Spleen (tissue), 11 donors: ENCODE data around the gene ATF7IP2. TPM values are rescaled to one million over a fixed set of nuclear protein-coding genes. Genes with fewer than 3 reads are reported as not detected.
"Not testable (repeated sequence)": the region's sequence is repeated elsewhere in the genome, so short reads cannot be mapped to it uniquely, and the experiment has no call there.

Experiments used
- DNase-seq: peaks from one replicate; pipeline ENCODE4 v3.0.0-alpha.2; 2020
- H3K27ac ChIP-seq, 8 donors: fragments of 200-600 bp; sonication (generic) in 7 of 8; 1 replicate in 4 of 8; 2 replicates in 4 of 8; pipeline versions ENCODE4 v1.5.0 to v1.8.0; 2016 to 2021; ENCODE audit warnings: inconsistent platforms in 4 of 8, mild to moderate bottlenecking in 4 of 8, moderate library complexity in 1 of 8
- H3K27me3 ChIP-seq, 7 donors: fragments of 200-600 bp; sonication (generic) in 6 of 7; replicated peaks in 1 of 7; 1 replicate in 4 of 7; 2 replicates in 3 of 7; pipeline versions ENCODE4 v1.5.0 to v1.8.0; 2016 to 2021; ENCODE audit warnings: inconsistent platforms in 3 of 7, mild to moderate bottlenecking in 1 of 7
- H3K36me3 ChIP-seq, 6 donors: fragments of 200-600 bp; sonication (generic) in 5 of 6; 1 replicate in 4 of 6; 2 replicates in 2 of 6; pipeline versions ENCODE4 v1.5.0 to v1.8.0; 2016 to 2021; ENCODE audit warnings: inconsistent platforms in 2 of 6
- H3K4me1 ChIP-seq, 6 donors: fragments of 200-600 bp; sonication (generic) in 5 of 6; 1 replicate in 3 of 6; 2 replicates in 3 of 6; pipeline versions ENCODE4 v1.5.0 to v1.8.0; 2016 to 2021; ENCODE audit warnings: inconsistent platforms in 3 of 6
- H3K4me3 ChIP-seq, 8 donors: fragments of 200-600 bp; sonication (generic) in 7 of 8; 1 replicate in 4 of 8; 2 replicates in 4 of 8; pipeline versions ENCODE4 v1.5.0 to v1.8.0; 2016 to 2021; ENCODE audit warnings: inconsistent platforms in 4 of 8, mild to moderate bottlenecking in 4 of 8, moderate library complexity in 2 of 8
- H3K9me3 ChIP-seq, 8 donors: fragments of 200-600 bp; sonication (generic) in 7 of 8; 1 replicate in 4 of 8; 2 replicates in 4 of 8; pipeline versions ENCODE4 v1.5.0 to v1.8.0; 2016 to 2021; ENCODE audit warnings: inconsistent platforms in 4 of 8
- POLR2A ChIP-seq, 3 donors: fragments of 450-650 bp; IDR thresholded peaks; one replicate each; pipeline ENCODE4 v1.5.1; 2017; ENCODE audit warnings: antibody characterized with exemption in 3 of 3, mild to moderate bottlenecking in 1 of 3
- POLR2AphosphoS5 ChIP-seq, 3 donors: sonication (generic); formaldehyde crosslinking; IDR thresholded peaks; one replicate each; pipeline ENCODE4 v1.5.1; 2017; ENCODE audit warnings: antibody characterized with exemption in 3 of 3
- WGBS, 5 donors: extraction: QIAGEN DNeasy Blood & Tissue Kit in 3 of 5; methylation state at CpG; one replicate each; pipeline versions ENCODE4 v1.1.5 to v1.1.7; 2013 to 2018; 5-methylcytosine and 5-hydroxymethylcytosine counted together
- intact Hi-C: fragments of 100-400 bp; cut with DNase I; formaldehyde crosslinking; loops from one replicate; pipeline ENCODE4 v1.15.0; 2023; ENCODE audit warnings: low total_unique reads
- polyA plus RNA-seq, 3 donors: library from polyadenylated mRNA; stranded (reverse); fragments of 200-250 nt; gene quantifications; one replicate each; pipeline ENCODE4 v1.2.1, GENCODE V29; 2013
- total RNA-seq, 7 donors: library from RNA; depleted of rRNA in 3 of 7; stranded (reverse); fragments of >200 nt in 3 of 7; fragmentation: NEBNext Ultra II Directional in 4 of 7; extraction: Animal tissue kit (Norgen Biotek cat#: 25700) in 4 of 7; gene quantifications; one replicate each; pipeline versions ENCODE4 v1.1.0 to v1.2.1, GENCODE V29; 2016 to 2021
- TF ChIP-seq, protein P1 (sequence below), 11 experiments: fragments of 200-600 bp in 7 of 11; fragments of 450-650 bp in 4 of 11; sonication (generic) in 4 of 11; IDR thresholded peaks in 8 of 11; conservative IDR thresholded peaks in 3 of 11; 1 replicate in 7 of 11; 2 replicates in 4 of 11; pipeline versions ENCODE4 v1.4.0 to v1.8.0; 2016 to 2021; ENCODE audit warnings: antibody characterized with exemption in 11 of 11, inconsistent platforms in 4 of 11, mild to moderate bottlenecking in 1 of 11
- donor health status: healthy with polysubstance abuse.
- donor health status: DM: no; HTN: no; CAD: no; lungs with moderate emphysema.
- donor health status: DM: no; HTN: no; CAD: no.
- donor health status: Bipolar disorder and iron deficiency.
- donor health status: healthy.
- donor health status: DM: no; HTN: no; CAD: no.
- donor health status: DM: yes; HTN: yes; CAD: no.

Gene ATF7IP2
- total and polyA plus RNA-seq, 10 donors, result 26.2 to 45.4 (median 31.8) TPM

DNA sequence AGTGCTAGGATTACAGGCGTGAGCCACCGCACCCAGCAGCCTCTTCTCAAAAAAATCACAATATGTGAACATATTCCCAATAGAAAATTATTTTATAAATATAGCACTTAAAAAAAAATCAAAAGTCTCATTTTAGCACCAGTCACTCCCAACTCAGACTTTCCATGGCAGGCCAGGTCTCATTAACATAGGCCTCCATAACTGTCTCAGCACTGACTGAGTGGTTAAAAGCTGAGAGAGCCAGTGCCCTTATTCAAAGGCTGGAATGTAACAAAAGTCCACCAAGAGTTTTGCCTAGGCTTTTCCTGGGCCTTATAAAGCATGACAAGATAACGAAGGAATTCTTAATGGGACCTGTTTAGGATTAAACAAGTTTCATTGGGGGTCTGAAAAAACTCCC lies 114.7 kb downstream of the ATF7IP2 start:
- no peaks in the 10 kb centered on the region for H3K36me3 ChIP-seq
- H3K4me1 ChIP-seq, result no peaks in the 10 kb centered on the region
- 95 to 98% (median 96%) methylated on average over 3 of the region's 3 CpGs for WGBS, 5 donors
- no peak overlapping the region for H3K27ac ChIP-seq
- H3K4me3 ChIP-seq, result no peak overlapping the region
- peaks cover 0 to 15% (median 8%) of the 10 kb centered on the region in 8 donors for H3K9me3 ChIP-seq
- no peak for DNase-seq
- TF ChIP-seq POLR2A (IDR thresholded peaks at IDR 0.05) (no peak), POLR2AphosphoS5 (IDR thresholded peaks at IDR 0.05) (no peak)
- TF ChIP-seq, protein P1, sequence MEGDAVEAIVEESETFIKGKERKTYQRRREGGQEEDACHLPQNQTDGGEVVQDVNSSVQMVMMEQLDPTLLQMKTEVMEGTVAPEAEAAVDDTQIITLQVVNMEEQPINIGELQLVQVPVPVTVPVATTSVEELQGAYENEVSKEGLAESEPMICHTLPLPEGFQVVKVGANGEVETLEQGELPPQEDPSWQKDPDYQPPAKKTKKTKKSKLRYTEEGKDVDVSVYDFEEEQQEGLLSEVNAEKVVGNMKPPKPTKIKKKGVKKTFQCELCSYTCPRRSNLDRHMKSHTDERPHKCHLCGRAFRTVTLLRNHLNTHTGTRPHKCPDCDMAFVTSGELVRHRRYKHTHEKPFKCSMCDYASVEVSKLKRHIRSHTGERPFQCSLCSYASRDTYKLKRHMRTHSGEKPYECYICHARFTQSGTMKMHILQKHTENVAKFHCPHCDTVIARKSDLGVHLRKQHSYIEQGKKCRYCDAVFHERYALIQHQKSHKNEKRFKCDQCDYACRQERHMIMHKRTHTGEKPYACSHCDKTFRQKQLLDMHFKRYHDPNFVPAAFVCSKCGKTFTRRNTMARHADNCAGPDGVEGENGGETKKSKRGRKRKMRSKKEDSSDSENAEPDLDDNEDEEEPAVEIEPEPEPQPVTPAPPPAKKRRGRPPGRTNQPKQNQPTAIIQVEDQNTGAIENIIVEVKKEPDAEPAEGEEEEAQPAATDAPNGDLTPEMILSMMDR (IDR thresholded peaks at IDR 0.05 in 8 of 11, conservative IDR thresholded peaks at IDR 0.05 in 3 of 11), result no peak
- intact Hi-C loops, result no loop called here
- no peaks in the 10 kb centered on the region for H3K27me3 ChIP-seq

DNA sequence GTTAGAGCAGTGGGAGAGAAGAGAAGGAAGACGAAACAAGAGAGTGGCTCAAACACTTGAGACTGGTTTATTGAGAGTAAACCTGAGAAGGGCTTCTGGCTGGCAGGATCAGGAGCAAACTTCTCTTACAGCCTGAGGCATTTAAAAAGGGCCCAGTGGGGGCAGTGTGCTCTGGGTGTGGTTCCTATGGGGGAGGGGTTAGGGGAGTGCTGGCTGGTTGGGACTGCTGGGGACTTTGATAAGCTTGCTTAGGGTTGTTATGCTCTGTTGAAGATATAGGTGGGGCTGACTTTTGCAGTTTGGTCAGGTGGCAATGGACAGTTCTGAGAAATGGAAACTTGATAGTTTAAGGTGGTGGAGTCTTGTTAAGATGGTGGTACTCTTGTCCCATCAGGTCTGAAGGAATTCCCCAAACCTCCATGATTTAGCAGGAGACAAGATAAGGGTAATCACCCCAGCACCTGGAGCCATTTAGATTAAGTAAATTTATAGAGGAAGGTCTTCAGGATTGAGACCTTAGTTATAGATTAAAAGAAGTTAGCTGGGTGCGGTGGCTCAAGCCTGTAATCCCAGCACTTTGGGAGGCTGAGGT lies 115.3 kb downstream of the ATF7IP2 start:
- Histone ChIP-seq H3K27ac (no peak overlapping the region), H3K4me3 (no peak overlapping the region), H3K36me3 (no peaks in the 10 kb centered on the region), H3K4me1 (no peaks in the 10 kb centered on the region), H3K9me3 (peaks cover 0 to 10% (median 3%) of the 10 kb centered on the region in 8 donors), H3K27me3 (no peaks in the 10 kb centered on the region)
- TF ChIP-seq, protein P1 (IDR thresholded peaks at IDR 0.05 in 8 of 11, conservative IDR thresholded peaks at IDR 0.05 in 3 of 11), result no peak
- TF ChIP-seq POLR2AphosphoS5 (IDR thresholded peaks at IDR 0.05) (no peak), POLR2A (IDR thresholded peaks at IDR 0.05) (no peak)
- intact Hi-C loops, result no loop called here
- whole genome bisulfite sequencing, 5 donors, result 56 to 100% (median 94%) methylated on average over 2 of the region's 2 CpGs
- DNase-seq, result no peak

DNA sequence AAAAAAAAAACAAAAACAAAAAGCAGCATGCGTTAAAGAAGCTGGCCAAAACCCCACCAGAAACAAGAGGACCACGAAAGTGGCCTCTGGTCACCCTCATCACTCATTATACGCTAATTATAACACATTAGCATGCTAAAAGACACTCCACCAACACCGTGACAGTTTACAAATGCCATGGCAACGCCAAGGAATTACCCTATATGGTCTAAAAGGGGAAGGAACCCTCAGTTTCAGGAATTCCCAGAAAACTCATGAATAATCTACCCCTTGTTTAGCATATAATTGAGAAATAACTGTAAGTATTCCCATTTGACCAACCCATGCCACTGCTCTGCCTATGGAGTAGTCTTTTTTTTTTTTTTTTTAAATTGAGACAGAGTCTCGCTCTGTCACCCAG lies 116.9 kb downstream of the ATF7IP2 start:
- intact Hi-C loops, result no loop called here
- no peaks in the 10 kb centered on the region for H3K36me3 ChIP-seq

DNA sequence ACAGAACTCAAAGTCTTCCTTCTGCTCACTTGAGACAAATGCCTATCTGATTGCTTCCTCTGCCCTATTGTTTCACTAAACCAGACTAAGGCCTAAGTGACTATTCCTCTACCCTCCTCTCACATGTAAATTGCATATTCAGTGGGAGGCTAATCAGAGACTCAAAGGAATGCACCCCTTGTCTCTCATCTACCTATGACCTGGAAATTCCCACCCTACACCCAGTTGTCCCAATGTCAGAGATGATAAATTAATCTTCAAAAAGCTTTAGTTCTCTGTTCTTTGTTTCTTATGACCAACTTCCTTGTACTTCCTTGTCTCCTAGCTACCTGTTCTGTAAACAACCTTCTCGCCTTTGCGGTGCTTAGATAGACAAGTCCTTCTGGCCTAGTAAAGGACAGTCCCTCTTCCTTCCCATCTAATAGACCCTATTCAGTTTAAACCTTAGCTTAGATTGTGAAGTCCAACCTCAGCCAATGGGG lies 118.6 kb downstream of the ATF7IP2 start:
- Histone ChIP-seq H3K36me3 (no peaks in the 10 kb centered on the region), H3K4me1 (peaks cover 0 to 2% (median 0%) of the 10 kb centered on the region in 6 donors), H3K4me3 (no peak overlapping the region), H3K27ac (no peak overlapping the region), H3K27me3 (no peaks in the 10 kb centered on the region), H3K9me3 (no peaks in the 10 kb centered on the region)
- WGBS, 5 donors, result 73 to 83% (median 75%) methylated on average over 2 of the region's 2 CpGs
- no peak for TF ChIP-seq POLR2AphosphoS5 (IDR thresholded peaks at IDR 0.05)
- TF ChIP-seq, protein P1 (IDR thresholded peaks at IDR 0.05 in 8 of 11, conservative IDR thresholded peaks at IDR 0.05 in 3 of 11), result no peak
- no peak for TF ChIP-seq POLR2A (IDR thresholded peaks at IDR 0.05)
- intact Hi-C loops, result no loop called here
- no peak for DNase-seq

More for the DNA sequence above, 116.9 kb downstream of the ATF7IP2 start:
- Histone ChIP-seq H3K27me3 (no peaks in the 10 kb centered on the region), H3K9me3 (no peaks in the 10 kb centered on the region), H3K27ac (no peak overlapping the region), H3K4me3 (no peak overlapping the region), H3K4me1 (no peaks in the 10 kb centered on the region)
- DNase-seq, result no peak
- TF ChIP-seq, protein P1 (IDR thresholded peaks at IDR 0.05 in 8 of 11, conservative IDR thresholded peaks at IDR 0.05 in 3 of 11), result no peak
- TF ChIP-seq POLR2A (IDR thresholded peaks at IDR 0.05), result no peak
- WGBS, 5 donors, result 83 to 89% (median 85%) methylated on average over 6 of the region's 6 CpGs

DNA sequence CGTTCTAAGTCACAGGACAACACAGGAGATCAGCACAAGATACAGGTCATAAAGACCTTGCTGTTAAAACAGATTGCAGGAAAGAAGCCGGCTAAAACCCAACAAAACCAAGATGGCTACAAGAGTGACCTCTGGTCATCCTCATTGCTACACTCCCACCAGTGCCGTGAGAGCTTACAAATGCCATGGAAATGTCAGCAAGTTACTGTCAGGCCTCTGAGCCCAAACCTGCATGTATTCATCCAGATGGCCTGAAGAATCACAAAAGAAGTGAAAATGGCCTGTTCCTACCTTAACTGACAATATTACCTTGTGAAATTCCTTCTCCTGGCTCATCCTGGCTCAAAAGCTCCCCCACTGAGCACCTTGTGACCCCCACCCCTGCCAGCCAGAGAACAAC lies 119.4 kb downstream of the ATF7IP2 start:
- H3K27ac ChIP-seq, H3K27me3 ChIP-seq, H3K4me1 ChIP-seq, DNase-seq, H3K4me3 ChIP-seq, H3K9me3 ChIP-seq, H3K36me3 ChIP-seq: not testable (repeated sequence)
- 72 to 98% (median 79%) methylated on average over 3 of the region's 3 CpGs for WGBS, 5 donors
- intact Hi-C loops, result loop anchor here (5.0 kb wide), 1 partner anchor 248 kb away; no protein-coding TSS in a partner anchor
